ENCODE measurements around the gene PRDX3.

PRDX3 gene

GRCh38 chr10:119209035-119209735 lies 30.6 kb upstream of the PRDX3 start:
- no peak for ATAC-seq (ENCODE audit: insufficient read depth, low read depth)
- Histone ChIP-seq H3K4me1 (ENCODE audit: insufficient read depth, low read length) (peaks cover 71% of the 10 kb centered on the region), H3K27ac (ENCODE audit: low read length) (peak overlapping the region; percentile 65), H3K4me2 (ENCODE audit: insufficient read depth, low read length) (peak overlapping the region; percentile 86), H3K9ac (ENCODE audit: low read depth, low read length) (peak overlapping the region; percentile 80), H3K36me3 (ENCODE audit: insufficient read depth, low read length) (no peaks in the 10 kb centered on the region; the same call in 1 of the 2 replicates), H3K4me3 (ENCODE audit: low read depth in 1 of 2, low read length in 2 of 2) (peak overlapping the region; percentile 74 to 90), H2AFZ (ENCODE audit: low read depth, low read length) (peak overlapping the region; percentile 76), H3K9me3 (ENCODE audit: insufficient read depth, low read length, severe bottlenecking) (no peaks in the 10 kb centered on the region), H3K27me3 (ENCODE audit: insufficient read depth, low read length, poor library complexity) (no peaks in the 10 kb centered on the region), H4K20me1 (ENCODE audit: insufficient read depth, low read length) (no peaks in the 10 kb centered on the region), H3K79me2 (ENCODE audit: insufficient read depth, low read length) (peaks cover 49% of the 10 kb centered on the region)
- peak; percentile 77 for DNase-seq
- TF ChIP-seq CTCF (IDR thresholded peaks at IDR 0.05; ENCODE audit: borderline replicate concordance, extremely low read depth, low read length, poor library complexity, severe bottlenecking) = peak; percentile 98
- TF ChIP-seq EZH2 (IDR thresholded peaks at IDR 0.05; ENCODE audit: borderline replicate concordance, low read depth, low read length, severe bottlenecking) = no peak

- Histone ChIP-seq H2AFZ (ENCODE audit: low read depth, low read length) (peak overlapping the region; percentile 76), H3K9ac (ENCODE audit: low read depth, low read length) (peak overlapping the region; percentile 80)
- TF ChIP-seq CTCF (IDR thresholded peaks at IDR 0.05; ENCODE audit: borderline replicate concordance, extremely low read depth, low read length, poor library complexity, severe bottlenecking) (no peak), EZH2 (IDR thresholded peaks at IDR 0.05; ENCODE audit: borderline replicate concordance, low read depth, low read length, severe bottlenecking) (no peak)
Measured at GRCh38 chr10:119208553-119208940, 29.9 kb upstream of the PRDX3 start.

GRCh38 chr10:119207713-119208552 lies 29.3 kb upstream of the PRDX3 start:
- H3K79me2 ChIP-seq (ENCODE audit: insufficient read depth, low read length) = peaks cover 41% of the 10 kb centered on the region
- TF ChIP-seq CTCF (IDR thresholded peaks at IDR 0.05; ENCODE audit: borderline replicate concordance, extremely low read depth, low read length, poor library complexity, severe bottlenecking) (no peak), EZH2 (IDR thresholded peaks at IDR 0.05; ENCODE audit: borderline replicate concordance, low read depth, low read length, severe bottlenecking) (peak; percentile 42)
- peaks cover 59% of the 10 kb centered on the region for H3K4me1 ChIP-seq (ENCODE audit: insufficient read depth, low read length)
- peak overlapping the region; percentile 76 for H2AFZ ChIP-seq (ENCODE audit: low read depth, low read length)
- H3K36me3 ChIP-seq (ENCODE audit: insufficient read depth, low read length) = no peaks in the 10 kb centered on the region; the same call in 1 of the 2 replicates
- peak; percentile 13 for ATAC-seq (ENCODE audit: insufficient read depth, low read depth)
- no peaks in the 10 kb centered on the region for H4K20me1 ChIP-seq (ENCODE audit: insufficient read depth, low read length)
- H3K27me3 ChIP-seq (ENCODE audit: insufficient read depth, low read length, poor library complexity) = no peaks in the 10 kb centered on the region
- peak overlapping the region; percentile 86 for H3K4me2 ChIP-seq (ENCODE audit: insufficient read depth, low read length)
- DNase-seq = peak; percentile 61
- H3K4me3 ChIP-seq (ENCODE audit: low read depth in 1 of 2, low read length in 2 of 2) = peak overlapping the region; percentile 74 to 90
- H3K27ac ChIP-seq (ENCODE audit: low read length) = peak overlapping the region; percentile 65
- peak overlapping the region; percentile 80 for H3K9ac ChIP-seq (ENCODE audit: low read depth, low read length)
- no peaks in the 10 kb centered on the region for H3K9me3 ChIP-seq (ENCODE audit: insufficient read depth, low read length, severe bottlenecking)

More at GRCh38 chr10:119208553-119208940, 29.9 kb upstream of the PRDX3 start:
- peaks cover 65% of the 10 kb centered on the region for H3K4me1 ChIP-seq (ENCODE audit: insufficient read depth, low read length)
- H4K20me1 ChIP-seq (ENCODE audit: insufficient read depth, low read length) = no peaks in the 10 kb centered on the region
- peak overlapping the region; percentile 74 to 90 for H3K4me3 ChIP-seq (ENCODE audit: low read depth in 1 of 2, low read length in 2 of 2)
- ATAC-seq (ENCODE audit: insufficient read depth, low read depth) (no peak), DNase-seq (no peak)
- peaks cover 44% of the 10 kb centered on the region for H3K79me2 ChIP-seq (ENCODE audit: insufficient read depth, low read length)
- no peaks in the 10 kb centered on the region for H3K9me3 ChIP-seq (ENCODE audit: insufficient read depth, low read length, severe bottlenecking)
- no peaks in the 10 kb centered on the region for H3K27me3 ChIP-seq (ENCODE audit: insufficient read depth, low read length, poor library complexity)
- no peaks in the 10 kb centered on the region; the same call in 1 of the 2 replicates for H3K36me3 ChIP-seq (ENCODE audit: insufficient read depth, low read length)
- H3K4me2 ChIP-seq (ENCODE audit: insufficient read depth, low read length) = peak overlapping the region; percentile 86
- peak overlapping the region; percentile 65 for H3K27ac ChIP-seq (ENCODE audit: low read length)
